Measurements from ENCODE around the gene SPESP1. TPM values are rescaled to one million over a fixed set of nuclear protein-coding genes. Genes with fewer than 3 reads are reported as not detected.

The SPESP1 gene
- total and polyA plus RNA-seq, 2 donors (not counting 1 experiment from before 2014, with no cell fraction given), result 0.13 to 1.1 TPM

DNA sequence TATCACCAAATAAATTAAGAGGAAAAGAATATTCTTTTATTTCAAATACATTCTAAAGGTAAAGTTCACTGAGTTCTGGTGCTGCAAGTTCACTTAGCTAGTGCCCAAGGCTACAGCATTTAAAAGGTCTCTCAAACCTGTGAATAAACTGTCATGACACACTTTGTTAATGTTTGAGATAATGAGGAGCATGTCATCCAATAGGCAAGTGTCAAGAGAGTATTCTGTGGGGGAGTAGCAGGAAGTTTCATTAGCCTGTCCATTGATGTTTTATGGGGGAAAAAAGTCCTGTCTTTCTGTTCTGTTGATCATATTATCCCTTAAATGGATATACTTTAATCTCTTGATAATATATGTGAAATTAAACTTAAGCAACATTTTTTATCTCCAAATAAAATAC, 4.0 kb downstream of the SPESP1 start:
- intact Hi-C loops (cut with micrococcal nuclease), result no loop called here
- DNase-seq, result no peak
- Mint-ChIP-seq H3K27ac (no peak overlapping the region), H3K4me1 (no peaks in the 10 kb centered on the region), H3K9me3 (ENCODE audit: insufficient read depth) (no peaks in the 10 kb centered on the region), H3K27me3 (peaks cover 9% of the 10 kb centered on the region), H3K4me3 (no peak overlapping the region)
- H3K27me3 ChIP-seq (replicated peaks in 1 of 4; ENCODE audit: control extremely low read depth in 1 of 4, control insufficient read depth in 3 of 4, insufficient read depth in 4 of 4, low read length in 3 of 4), result peaks cover 0 to 3% (median 0%) of the 10 kb centered on the region in 4 experiments
- no peak overlapping the region for H3K4me2 ChIP-seq (replicated peaks; ENCODE audit: low read depth, low read length, poor library complexity, severe bottlenecking)
- peaks cover 0 to 14% (median 0%) of the 10 kb centered on the region in 3 donors for H3K9me3 ChIP-seq (ENCODE audit: control extremely low read depth in 1 of 3, control insufficient read depth in 2 of 3, insufficient read depth in 1 of 3, low read length in 2 of 3)
- H2AFZ ChIP-seq (ENCODE audit: insufficient read depth, low read depth, low read length, poor library complexity, severe bottlenecking), result no peak overlapping the region
- no peak for ATAC-seq (ENCODE audit: low read depth)
- H3K9ac ChIP-seq (ENCODE audit: low read length), result no peak overlapping the region
- H3K36me3 ChIP-seq (replicated peaks in 1 of 2; ENCODE audit: control extremely low read depth in 1 of 2, control insufficient read depth in 1 of 2, extremely low read depth in 1 of 2, insufficient read depth in 2 of 2, low read length in 1 of 2), result no peaks in the 10 kb centered on the region
- no peaks in the 10 kb centered on the region for H3K4me1 ChIP-seq (ENCODE audit: control insufficient read depth in 2 of 2, insufficient read depth in 2 of 2, low read length in 2 of 2)
- POLR2A ChIA-PET, result no interaction called here
- CTCF ChIA-PET, result interaction anchor here (1.2 kb wide), 1 partner anchor 9 kb away, joined by 4 read pairs; no protein-coding TSS in a partner anchor
- TF ChIP-seq, protein P1, sequence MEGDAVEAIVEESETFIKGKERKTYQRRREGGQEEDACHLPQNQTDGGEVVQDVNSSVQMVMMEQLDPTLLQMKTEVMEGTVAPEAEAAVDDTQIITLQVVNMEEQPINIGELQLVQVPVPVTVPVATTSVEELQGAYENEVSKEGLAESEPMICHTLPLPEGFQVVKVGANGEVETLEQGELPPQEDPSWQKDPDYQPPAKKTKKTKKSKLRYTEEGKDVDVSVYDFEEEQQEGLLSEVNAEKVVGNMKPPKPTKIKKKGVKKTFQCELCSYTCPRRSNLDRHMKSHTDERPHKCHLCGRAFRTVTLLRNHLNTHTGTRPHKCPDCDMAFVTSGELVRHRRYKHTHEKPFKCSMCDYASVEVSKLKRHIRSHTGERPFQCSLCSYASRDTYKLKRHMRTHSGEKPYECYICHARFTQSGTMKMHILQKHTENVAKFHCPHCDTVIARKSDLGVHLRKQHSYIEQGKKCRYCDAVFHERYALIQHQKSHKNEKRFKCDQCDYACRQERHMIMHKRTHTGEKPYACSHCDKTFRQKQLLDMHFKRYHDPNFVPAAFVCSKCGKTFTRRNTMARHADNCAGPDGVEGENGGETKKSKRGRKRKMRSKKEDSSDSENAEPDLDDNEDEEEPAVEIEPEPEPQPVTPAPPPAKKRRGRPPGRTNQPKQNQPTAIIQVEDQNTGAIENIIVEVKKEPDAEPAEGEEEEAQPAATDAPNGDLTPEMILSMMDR (IDR thresholded peaks at IDR 0.05), result no peak
- no peak for TF ChIP-seq EZH2 (IDR thresholded peaks at IDR 0.05; ENCODE audit: borderline replicate concordance, insufficient read depth, low read depth, low read length, poor library complexity, severe bottlenecking)
- no peak overlapping the region for H3K27ac ChIP-seq (ENCODE audit: low read length in 2 of 2)
- no peak overlapping the region for H3K4me3 ChIP-seq (ENCODE audit: control extremely low read depth in 1 of 5, extremely low read depth in 1 of 5, insufficient read depth in 1 of 5, low read depth in 2 of 5, low read length in 4 of 5)
- no peaks in the 10 kb centered on the region for H4K20me1 ChIP-seq (ENCODE audit: control insufficient read depth, insufficient read depth, low read length, poor library complexity, severe bottlenecking)
- H3K79me2 ChIP-seq (ENCODE audit: control insufficient read depth, insufficient read depth, low read length), result no peaks in the 10 kb centered on the region

DNA sequence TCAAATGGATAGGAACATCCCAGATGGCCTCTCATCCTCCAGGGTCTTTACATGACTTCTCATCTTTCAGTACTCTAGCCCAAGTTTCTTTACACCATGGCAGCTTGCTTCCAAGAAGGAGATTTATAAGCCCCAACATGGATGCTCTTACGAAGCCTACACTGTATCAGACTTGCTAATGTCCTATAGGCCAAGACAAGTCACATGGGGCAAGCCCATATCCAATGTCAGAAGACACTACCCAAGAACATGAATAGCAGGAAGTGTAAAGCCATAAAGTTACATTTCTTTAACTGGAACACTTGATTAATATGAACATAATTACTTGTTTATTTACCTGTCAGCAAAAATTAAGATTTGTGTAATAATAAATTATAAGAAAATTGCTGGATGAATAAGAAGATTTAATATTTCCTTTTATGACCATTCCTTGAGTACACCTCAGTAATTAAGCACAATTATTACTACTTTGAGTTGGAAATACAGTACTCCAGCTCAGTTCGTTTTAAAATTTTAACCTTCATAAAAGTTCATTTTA, 5.1 kb downstream of the SPESP1 start:
- ChIA-PET CTCF (no interaction called here), POLR2A (no interaction called here)
- H3K27me3 Mint-ChIP-seq, result peaks cover 12% of the 10 kb centered on the region
- Histone ChIP-seq H3K9ac (ENCODE audit: low read length) (no peak overlapping the region), H4K20me1 (ENCODE audit: control insufficient read depth, insufficient read depth, low read length, poor library complexity, severe bottlenecking) (no peaks in the 10 kb centered on the region), H3K4me1 (ENCODE audit: control insufficient read depth in 2 of 2, insufficient read depth in 2 of 2, low read length in 2 of 2) (no peaks in the 10 kb centered on the region), H3K36me3 (replicated peaks in 1 of 2; ENCODE audit: control extremely low read depth in 1 of 2, control insufficient read depth in 1 of 2, extremely low read depth in 1 of 2, insufficient read depth in 2 of 2, low read length in 1 of 2) (no peaks in the 10 kb centered on the region), H2AFZ (ENCODE audit: insufficient read depth, low read depth, low read length, poor library complexity, severe bottlenecking) (no peak overlapping the region), H3K27ac (ENCODE audit: low read length in 2 of 2) (no peak overlapping the region), H3K79me2 (ENCODE audit: control insufficient read depth, insufficient read depth, low read length) (no peaks in the 10 kb centered on the region), H3K4me3 (ENCODE audit: control extremely low read depth in 1 of 5, extremely low read depth in 1 of 5, insufficient read depth in 1 of 5, low read depth in 2 of 5, low read length in 4 of 5) (no peak overlapping the region), H3K27me3 (replicated peaks in 1 of 4; ENCODE audit: control extremely low read depth in 1 of 4, control insufficient read depth in 3 of 4, insufficient read depth in 4 of 4, low read length in 3 of 4) (peaks cover 0 to 3% (median 0%) of the 10 kb centered on the region in 4 experiments), H3K4me2 (replicated peaks; ENCODE audit: low read depth, low read length, poor library complexity, severe bottlenecking) (no peak overlapping the region), H3K9me3 (ENCODE audit: control extremely low read depth in 1 of 3, control insufficient read depth in 2 of 3, insufficient read depth in 1 of 3, low read length in 2 of 3) (peaks cover 0 to 4% (median 0%) of the 10 kb centered on the region in 3 donors)
- H3K9me3 Mint-ChIP-seq (ENCODE audit: insufficient read depth), result no peaks in the 10 kb centered on the region
- H3K4me3 Mint-ChIP-seq, result no peak overlapping the region
- WGBS (ENCODE audit: insufficient coverage), result 100% methylated on average over 1 of the region's 2 CpGs
- no peak for ATAC-seq (ENCODE audit: low read depth)
- no peaks in the 10 kb centered on the region for H3K4me1 Mint-ChIP-seq
- intact Hi-C loops (cut with micrococcal nuclease), result no loop called here
- H3K27ac Mint-ChIP-seq, result no peak overlapping the region
- DNase-seq, result no peak
- TF ChIP-seq, protein P1 (IDR thresholded peaks at IDR 0.05), result no peak
- no peak for TF ChIP-seq EZH2 (IDR thresholded peaks at IDR 0.05; ENCODE audit: borderline replicate concordance, insufficient read depth, low read depth, low read length, poor library complexity, severe bottlenecking)

All from B cell (primary cell).